Neural cell (in vitro differentiated cells): ENCODE data around the gene FMNL1.

Experiments
- CTCF ChIP-seq: fragments of 450-650 bp; IDR thresholded peaks from 2 replicates; pipeline ENCODE4 v1.5.1; 2014; ENCODE audit warnings: antibody characterized with exemption, mild to moderate bottlenecking, moderate library complexity; ENCODE audit not compliant: poor library complexity, severe bottlenecking
- EP300 ChIP-seq: fragments of 450-650 bp; conservative IDR thresholded peaks from 2 replicates; pipeline ENCODE4 v1.6.1; 2014; ENCODE audit warnings: antibody characterized with exemption, mild to moderate bottlenecking, moderate library complexity; ENCODE audit not compliant: poor library complexity, severe bottlenecking
- EZH2 ChIP-seq: fragments of 200-600, 300-800 bp; shearing (Covaris generic), sonication (generic); IDR thresholded peaks from 2 replicates; pipeline ENCODE4 v1.6.1; 2014; ENCODE audit warnings: antibody characterized with exemption, low read length, borderline replicate concordance, mild to moderate bottlenecking; ENCODE audit not compliant: insufficient read depth, poor library complexity, severe bottlenecking
- MXI1 ChIP-seq: fragments of 450-650 bp; conservative IDR thresholded peaks from 2 replicates; pipeline ENCODE4 v1.6.1; 2014; ENCODE audit warnings: antibody characterized with exemption, mild to moderate bottlenecking; ENCODE audit not compliant: poor library complexity, severe bottlenecking
- POLR2AphosphoS5 ChIP-seq: IDR thresholded peaks from 2 replicates; pipeline ENCODE4 v1.6.1; 2012
- RAD21 ChIP-seq: fragments of 450-650 bp; conservative IDR thresholded peaks from 2 replicates; pipeline ENCODE4 v1.6.1; 2014; ENCODE audit warnings: antibody characterized with exemption, mild to moderate bottlenecking, moderate library complexity
- SMC3 ChIP-seq: fragments of 450-650 bp; conservative IDR thresholded peaks from 2 replicates; pipeline ENCODE4 v1.6.1; 2014; ENCODE audit warnings: antibody characterized with exemption, mild to moderate bottlenecking, moderate library complexity; ENCODE audit not compliant: poor library complexity
- TF ChIP-seq, protein P1 (sequence below): IDR thresholded peaks from 2 replicates; pipeline ENCODE4 v1.6.1; 2012; ENCODE audit warnings: borderline replicate concordance

- TF ChIP-seq CTCF (no peak), EP300 (no peak), POLR2AphosphoS5 (no peak), EZH2 (no peak), MXI1 (no peak), RAD21 (no peak), SMC3 (no peak)
- TF ChIP-seq, protein P1, sequence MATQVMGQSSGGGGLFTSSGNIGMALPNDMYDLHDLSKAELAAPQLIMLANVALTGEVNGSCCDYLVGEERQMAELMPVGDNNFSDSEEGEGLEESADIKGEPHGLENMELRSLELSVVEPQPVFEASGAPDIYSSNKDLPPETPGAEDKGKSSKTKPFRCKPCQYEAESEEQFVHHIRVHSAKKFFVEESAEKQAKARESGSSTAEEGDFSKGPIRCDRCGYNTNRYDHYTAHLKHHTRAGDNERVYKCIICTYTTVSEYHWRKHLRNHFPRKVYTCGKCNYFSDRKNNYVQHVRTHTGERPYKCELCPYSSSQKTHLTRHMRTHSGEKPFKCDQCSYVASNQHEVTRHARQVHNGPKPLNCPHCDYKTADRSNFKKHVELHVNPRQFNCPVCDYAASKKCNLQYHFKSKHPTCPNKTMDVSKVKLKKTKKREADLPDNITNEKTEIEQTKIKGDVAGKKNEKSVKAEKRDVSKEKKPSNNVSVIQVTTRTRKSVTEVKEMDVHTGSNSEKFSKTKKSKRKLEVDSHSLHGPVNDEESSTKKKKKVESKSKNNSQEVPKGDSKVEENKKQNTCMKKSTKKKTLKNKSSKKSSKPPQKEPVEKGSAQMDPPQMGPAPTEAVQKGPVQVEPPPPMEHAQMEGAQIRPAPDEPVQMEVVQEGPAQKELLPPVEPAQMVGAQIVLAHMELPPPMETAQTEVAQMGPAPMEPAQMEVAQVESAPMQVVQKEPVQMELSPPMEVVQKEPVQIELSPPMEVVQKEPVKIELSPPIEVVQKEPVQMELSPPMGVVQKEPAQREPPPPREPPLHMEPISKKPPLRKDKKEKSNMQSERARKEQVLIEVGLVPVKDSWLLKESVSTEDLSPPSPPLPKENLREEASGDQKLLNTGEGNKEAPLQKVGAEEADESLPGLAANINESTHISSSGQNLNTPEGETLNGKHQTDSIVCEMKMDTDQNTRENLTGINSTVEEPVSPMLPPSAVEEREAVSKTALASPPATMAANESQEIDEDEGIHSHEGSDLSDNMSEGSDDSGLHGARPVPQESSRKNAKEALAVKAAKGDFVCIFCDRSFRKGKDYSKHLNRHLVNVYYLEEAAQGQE = no peak
Observed at GRCh38 chr17:45273551-45273957, 51.9 kb downstream of the FMNL1 start.
